ENCODE data around the gene PLEKHD1.
A peak's percentile ranks its signal among the peaks of the same experiment; 100 is the strongest.

Gene PLEKHD1

GRCh38 chr14:69547701-69548348, 63.3 kb downstream of the PLEKHD1 start:
- peak; percentile 62 for DNase-seq (ENCODE audit: low spot score)

- DNase-seq (ENCODE audit: low spot score), result no peak
These were observed 64.0 kb downstream of the PLEKHD1 start for GRCh38 chr14:69548566-69548965.

GRCh38 chr14:69551511-69551910, 67.0 kb downstream of the PLEKHD1 start:
- DNase-seq (ENCODE audit: low spot score), result no peak

GRCh38 chr14:69553252-69553651, 68.7 kb downstream of the PLEKHD1 start:
- no peak for DNase-seq (ENCODE audit: low spot score)

GRCh38 chr14:69554500-69554899, 70.0 kb downstream of the PLEKHD1 start:
- no peak for DNase-seq (ENCODE audit: low spot score)

GRCh38 chr14:69558774-69559173, 74.2 kb downstream of the PLEKHD1 start:
- DNase-seq (ENCODE audit: low spot score), result no peak

- DNase-seq (ENCODE audit: low spot score), result no peak
These were observed 75.1 kb downstream of the PLEKHD1 start for GRCh38 chr14:69559581-69560011.

- DNase-seq (ENCODE audit: low spot score), result no peak
These were observed 76.3 kb downstream of the PLEKHD1 start for GRCh38 chr14:69560826-69561225.

GRCh38 chr14:69561893-69562292, 77.4 kb downstream of the PLEKHD1 start:
- DNase-seq (ENCODE audit: low spot score), result no peak

GRCh38 chr14:69567563-69567962, 83.0 kb downstream of the PLEKHD1 start:
- no peak for DNase-seq (ENCODE audit: low spot score)

GRCh38 chr14:69569859-69570258, 85.3 kb downstream of the PLEKHD1 start:
- DNase-seq (ENCODE audit: low spot score), result no peak

GRCh38 chr14:69570836-69571330, 86.4 kb downstream of the PLEKHD1 start:
- DNase-seq (ENCODE audit: low spot score), result no peak

GRCh38 chr14:69571449-69572029, 87.0 kb downstream of the PLEKHD1 start:
- no peak for DNase-seq (ENCODE audit: low spot score)

- DNase-seq (ENCODE audit: low spot score), result peak; percentile 32
These were observed 87.7 kb downstream of the PLEKHD1 start for GRCh38 chr14:69572030-69572840.

- no peak for DNase-seq (ENCODE audit: low spot score)
These were observed 88.3 kb downstream of the PLEKHD1 start for GRCh38 chr14:69572841-69573135.

- no peak for DNase-seq (ENCODE audit: low spot score)
These were observed 88.8 kb downstream of the PLEKHD1 start for GRCh38 chr14:69573205-69573830.

GRCh38 chr14:69573831-69574262, 89.3 kb downstream of the PLEKHD1 start:
- no peak for DNase-seq (ENCODE audit: low spot score)

- DNase-seq (ENCODE audit: low spot score), result peak; percentile 82
These were observed 89.9 kb downstream of the PLEKHD1 start, which contains the start of gene CCDC177 for GRCh38 chr14:69574263-69574953. Gene CCDC177, minus strand, starts transcription at chr14:69574871. Its CDS starts 1,249 bp downstream, at chr14:69573622.

- no peak for DNase-seq (ENCODE audit: low spot score)
These were observed 90.4 kb downstream of the PLEKHD1 start for GRCh38 chr14:69574954-69575295.

- DNase-seq (ENCODE audit: low spot score), result no peak
These were observed 94.9 kb downstream of the PLEKHD1 start for GRCh38 chr14:69579476-69579875.

GRCh38 chr14:69580009-69580577, 95.6 kb downstream of the PLEKHD1 start:
- DNase-seq (ENCODE audit: low spot score), result peak; percentile 44
